OCI-LY7 (cell line): Measurements from ENCODE around the gene NUP62.

Experiments
- CTCF ChIP-seq: fragments of 200-600 bp; sonication (generic); conservative IDR thresholded peaks from 2 replicates; pipeline ENCODE4 v1.5.1; 2014; ENCODE audit warnings: mild to moderate bottlenecking, antibody characterized with exemption, low read length, moderate library complexity, mixed read lengths
- EZH2phosphoT487 ChIP-seq: fragments of 200-600 bp; sonication (generic); IDR thresholded peaks from 2 replicates; pipeline ENCODE4 v1.6.1; 2018; ENCODE audit warnings: low read depth, borderline replicate concordance, mild to moderate bottlenecking, mixed run types, antibody characterized with exemption, low read length, moderate library complexity, mixed read lengths

DNA sequence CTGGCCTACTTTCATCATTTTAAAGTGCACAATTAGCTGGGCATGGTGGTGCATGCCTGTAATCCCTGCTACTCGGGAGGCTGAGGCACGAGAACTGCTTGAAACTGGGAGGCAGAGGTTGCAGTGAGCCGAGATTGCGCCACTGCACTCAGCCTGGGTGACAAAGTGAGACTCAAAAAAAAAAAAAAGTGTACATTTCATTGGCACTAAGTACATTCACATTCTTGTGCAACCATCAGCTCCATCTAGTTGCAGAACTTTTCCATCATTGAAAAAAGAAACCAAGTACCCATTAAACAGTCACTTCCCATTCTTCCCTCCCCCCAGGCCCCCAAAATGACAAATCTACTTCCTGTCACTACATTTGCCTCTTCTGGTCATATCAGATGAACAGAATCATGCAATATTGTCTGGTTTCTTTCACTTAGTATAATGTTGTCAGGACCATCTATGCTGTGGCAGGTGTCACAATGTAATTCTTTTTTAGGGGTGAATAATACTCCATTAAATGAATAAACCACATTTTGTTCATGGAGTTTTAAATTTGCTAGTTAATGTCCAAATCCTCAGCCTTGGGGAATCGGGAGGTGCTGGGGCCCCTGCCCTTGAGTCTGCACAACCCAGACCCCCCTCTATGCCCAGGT lies 39.1 kb upstream of the NUP62 start:
- TF ChIP-seq CTCF (no peak), EZH2phosphoT487 (no peak)
